Measurements from ENCODE around the gene RAB31.

DNA sequence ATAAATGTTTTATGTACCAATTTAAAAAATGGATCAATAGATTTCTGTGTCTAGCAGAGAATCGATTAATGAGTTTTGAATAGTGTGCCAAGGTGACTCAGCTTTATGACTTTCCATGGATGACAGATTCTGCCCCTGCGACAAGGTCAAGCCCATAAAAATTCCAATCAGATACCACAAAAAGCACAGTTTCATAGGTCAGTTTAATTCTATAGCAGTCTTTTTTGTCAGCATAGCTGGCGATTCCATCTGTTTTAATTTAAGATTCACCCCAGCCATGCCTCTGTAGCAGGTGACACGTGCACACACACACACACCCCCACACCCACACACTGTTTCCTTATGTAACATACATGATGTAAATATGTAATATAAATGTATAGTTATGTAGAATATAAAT is 28.9 kb downstream of the RAB31 start:
- TF ChIP-seq, protein P1, sequence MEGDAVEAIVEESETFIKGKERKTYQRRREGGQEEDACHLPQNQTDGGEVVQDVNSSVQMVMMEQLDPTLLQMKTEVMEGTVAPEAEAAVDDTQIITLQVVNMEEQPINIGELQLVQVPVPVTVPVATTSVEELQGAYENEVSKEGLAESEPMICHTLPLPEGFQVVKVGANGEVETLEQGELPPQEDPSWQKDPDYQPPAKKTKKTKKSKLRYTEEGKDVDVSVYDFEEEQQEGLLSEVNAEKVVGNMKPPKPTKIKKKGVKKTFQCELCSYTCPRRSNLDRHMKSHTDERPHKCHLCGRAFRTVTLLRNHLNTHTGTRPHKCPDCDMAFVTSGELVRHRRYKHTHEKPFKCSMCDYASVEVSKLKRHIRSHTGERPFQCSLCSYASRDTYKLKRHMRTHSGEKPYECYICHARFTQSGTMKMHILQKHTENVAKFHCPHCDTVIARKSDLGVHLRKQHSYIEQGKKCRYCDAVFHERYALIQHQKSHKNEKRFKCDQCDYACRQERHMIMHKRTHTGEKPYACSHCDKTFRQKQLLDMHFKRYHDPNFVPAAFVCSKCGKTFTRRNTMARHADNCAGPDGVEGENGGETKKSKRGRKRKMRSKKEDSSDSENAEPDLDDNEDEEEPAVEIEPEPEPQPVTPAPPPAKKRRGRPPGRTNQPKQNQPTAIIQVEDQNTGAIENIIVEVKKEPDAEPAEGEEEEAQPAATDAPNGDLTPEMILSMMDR (optimal IDR thresholded peaks at IDR 0.05 in 1 of 3, IDR thresholded peaks at IDR 0.05 in 1 of 3, conservative IDR thresholded peaks at IDR 0.05 in 1 of 3; ENCODE audit: extremely low read depth in 1 of 3, insufficient read depth in 2 of 3, low read length in 3 of 3): no peak
- no peak for TF ChIP-seq EZH2 (IDR thresholded peaks at IDR 0.05; ENCODE audit: low read length)

All from keratinocyte (primary cell).